Natural killer cell (primary cell): ENCODE results near the gene CLPTM1L. TPM values are rescaled to one million over a fixed set of nuclear protein-coding genes. Genes with fewer than 3 reads are reported as not detected.

Experiments used
- ATAC-seq, 3 donors: fragments of 150-1000 bp in 2 of 3; fragments of 200-7000 bp in 1 of 3; cut with Tn5 transposase; 1 replicate in 1 of 3; 2 replicates in 2 of 3; pipeline ENCODE4 v1.10.0; 2021; ENCODE audit warnings: mild to moderate bottlenecking in 2 of 3, moderate library complexity in 2 of 3
- DNase-seq, 2 donors: peaks; one replicate each; pipeline versions ENCODE4 v3.0.0 to v3.0.0-alpha.2; 2013 to 2021; ENCODE audit warnings: mixed read lengths in 1 of 2
- H3K27ac ChIP-seq: one replicate; pipeline ENCODE4 v1.5.1; 2013; ENCODE audit warnings: mild to moderate bottlenecking, low read length
- H3K27me3 ChIP-seq: one replicate; pipeline ENCODE4 v1.6.1; 2013; ENCODE audit warnings: low read length; ENCODE audit not compliant: control insufficient read depth, insufficient read depth
- H3K36me3 ChIP-seq: one replicate; pipeline ENCODE4 v1.6.1; 2013; ENCODE audit warnings: low read length; ENCODE audit not compliant: control insufficient read depth, insufficient read depth
- H3K4me1 ChIP-seq: one replicate; pipeline ENCODE4 v1.6.1; 2013; ENCODE audit warnings: low read length; ENCODE audit not compliant: control insufficient read depth, insufficient read depth
- H3K4me3 ChIP-seq: one replicate; pipeline ENCODE4 v1.5.1; 2013; ENCODE audit warnings: low read length
- H3K9me3 ChIP-seq: one replicate; pipeline ENCODE4 v1.6.1; 2013; ENCODE audit warnings: low read length; ENCODE audit not compliant: control insufficient read depth, insufficient read depth
- H3K27ac Mint-ChIP-seq, 2 donors: one replicate each; pipeline ENCODE4 v1.8.0; 2022; ENCODE audit warnings: mild to moderate bottlenecking in 2 of 2, mixed read lengths in 2 of 2, moderate library complexity in 1 of 2
- H3K27me3 Mint-ChIP-seq, 2 donors: one replicate each; pipeline ENCODE4 v1.8.0; 2022; ENCODE audit warnings: low read depth in 2 of 2, mixed read lengths in 2 of 2
- H3K36me3 Mint-ChIP-seq: one replicate; pipeline ENCODE4 v1.8.0; 2022; ENCODE audit warnings: mixed read lengths
- H3K4me1 Mint-ChIP-seq, 2 donors: one replicate each; pipeline ENCODE4 v1.8.0; 2022; ENCODE audit warnings: mixed read lengths in 2 of 2
- H3K4me3 Mint-ChIP-seq: one replicate; pipeline ENCODE4 v1.8.0; 2022; ENCODE audit warnings: mild to moderate bottlenecking, moderate library complexity, mixed read lengths
- H3K9me3 Mint-ChIP-seq, 2 donors: one replicate each; pipeline ENCODE4 v1.8.0; 2022; ENCODE audit warnings: mixed read lengths in 2 of 2
- WGBS: methylation state at CpG from one replicate; pipeline ENCODE4 v1.1.7; 2013; ENCODE audit warnings: missing lambda C conversion rate; ENCODE audit not compliant: insufficient coverage; 5-methylcytosine and 5-hydroxymethylcytosine counted together
- intact Hi-C: fragments of 100-400 bp; cut with micrococcal nuclease; formaldehyde crosslinking; loops from one replicate; pipeline ENCODE4 v1.14.2; 2022
- total RNA-seq, 4 donors: library from RNA; stranded (reverse); fragments of 120-200 nt in 1 of 4; gene quantifications; one replicate each; pipeline versions ENCODE4 v1.2.3 to v1.2.4, GENCODE V29; 2013 to 2022
- TF ChIP-seq, protein P1 (sequence below): fragments of 200-600 bp; IDR thresholded peaks from one replicate; pipeline ENCODE4 v1.8.0; 2022; ENCODE audit warnings: antibody characterized with exemption

CLPTM1L gene
- total RNA-seq, 3 donors from 2014 or later (not counting 1 experiment from before 2014, with no cell fraction given): 67.1 to 105 (median 97.5) TPM

DNA sequence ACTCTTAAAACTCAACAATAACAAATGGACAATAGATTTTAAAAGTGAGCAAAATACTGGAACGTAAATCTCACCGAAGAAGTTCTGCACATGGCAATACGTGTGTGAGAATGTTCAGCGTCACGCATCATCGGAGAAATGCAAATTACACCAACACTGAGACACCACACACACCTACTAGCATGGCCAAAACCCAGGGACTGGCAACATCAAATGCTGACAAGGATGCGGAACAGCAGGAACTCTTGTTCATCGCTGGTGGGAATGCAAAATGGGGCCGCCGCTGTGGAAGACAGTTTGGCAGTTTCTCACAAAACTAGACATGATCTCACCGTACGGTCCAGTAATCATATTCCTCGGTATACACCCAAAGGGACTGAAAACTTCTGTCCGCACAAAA lies 21.6 kb upstream of the CLPTM1L start:
- Mint-ChIP-seq H3K36me3 (no peaks in the 10 kb centered on the region), H3K4me1 (no peaks in the 10 kb centered on the region), H3K4me3 (no peak overlapping the region), H3K27me3 (peaks cover 15 to 16% of the 10 kb centered on the region in 2 donors), H3K27ac (no peak overlapping the region), H3K9me3 (no peaks in the 10 kb centered on the region)
- no peak overlapping the region for H3K4me3 ChIP-seq
- 85% methylated on average over 14 of the region's 14 CpGs for WGBS
- peaks cover 5% of the 10 kb centered on the region for H3K27me3 ChIP-seq
- intact Hi-C loops: no loop called here
- DNase-seq (no peak), ATAC-seq (no peak)
- TF ChIP-seq, protein P1, sequence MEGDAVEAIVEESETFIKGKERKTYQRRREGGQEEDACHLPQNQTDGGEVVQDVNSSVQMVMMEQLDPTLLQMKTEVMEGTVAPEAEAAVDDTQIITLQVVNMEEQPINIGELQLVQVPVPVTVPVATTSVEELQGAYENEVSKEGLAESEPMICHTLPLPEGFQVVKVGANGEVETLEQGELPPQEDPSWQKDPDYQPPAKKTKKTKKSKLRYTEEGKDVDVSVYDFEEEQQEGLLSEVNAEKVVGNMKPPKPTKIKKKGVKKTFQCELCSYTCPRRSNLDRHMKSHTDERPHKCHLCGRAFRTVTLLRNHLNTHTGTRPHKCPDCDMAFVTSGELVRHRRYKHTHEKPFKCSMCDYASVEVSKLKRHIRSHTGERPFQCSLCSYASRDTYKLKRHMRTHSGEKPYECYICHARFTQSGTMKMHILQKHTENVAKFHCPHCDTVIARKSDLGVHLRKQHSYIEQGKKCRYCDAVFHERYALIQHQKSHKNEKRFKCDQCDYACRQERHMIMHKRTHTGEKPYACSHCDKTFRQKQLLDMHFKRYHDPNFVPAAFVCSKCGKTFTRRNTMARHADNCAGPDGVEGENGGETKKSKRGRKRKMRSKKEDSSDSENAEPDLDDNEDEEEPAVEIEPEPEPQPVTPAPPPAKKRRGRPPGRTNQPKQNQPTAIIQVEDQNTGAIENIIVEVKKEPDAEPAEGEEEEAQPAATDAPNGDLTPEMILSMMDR: no peak
- peaks cover 4% of the 10 kb centered on the region for H3K4me1 ChIP-seq
- no peaks in the 10 kb centered on the region for H3K9me3 ChIP-seq
- no peaks in the 10 kb centered on the region for H3K36me3 ChIP-seq
- no peak overlapping the region for H3K27ac ChIP-seq

DNA sequence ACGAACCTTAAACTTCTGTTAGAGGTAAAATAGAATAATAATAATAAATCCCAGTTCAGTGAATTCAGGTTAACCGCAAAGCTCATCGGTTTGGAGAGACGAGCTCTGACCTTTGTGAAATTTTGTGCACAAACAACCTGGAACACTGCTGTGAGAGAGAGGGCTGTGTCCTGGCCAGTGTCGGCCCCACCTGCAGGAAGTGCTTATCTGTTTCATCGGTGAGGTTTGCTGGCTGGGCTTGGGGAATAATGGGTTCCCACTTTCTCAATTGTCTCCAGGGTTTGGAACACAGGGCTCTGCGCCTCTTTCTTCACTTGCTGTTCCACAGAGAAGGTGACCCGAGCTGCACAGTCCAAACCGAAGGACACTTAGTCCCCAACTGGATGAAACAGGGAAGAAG lies 19.3 kb upstream of the CLPTM1L start:
- no peak for ATAC-seq
- H3K36me3 Mint-ChIP-seq: no peaks in the 10 kb centered on the region
- peaks cover 15 to 16% of the 10 kb centered on the region in 2 donors for H3K27me3 Mint-ChIP-seq
- DNase-seq: no peak
- H3K27me3 ChIP-seq: peaks cover 5% of the 10 kb centered on the region
- no peaks in the 10 kb centered on the region for H3K4me1 Mint-ChIP-seq
- H3K9me3 ChIP-seq: no peaks in the 10 kb centered on the region
- TF ChIP-seq, protein P1: no peak
- no peaks in the 10 kb centered on the region for H3K4me1 ChIP-seq
- H3K4me3 ChIP-seq: no peak overlapping the region
- no peak overlapping the region for H3K27ac Mint-ChIP-seq
- no peak overlapping the region for H3K4me3 Mint-ChIP-seq
- no peaks in the 10 kb centered on the region for H3K9me3 Mint-ChIP-seq
- H3K27ac ChIP-seq: no peak overlapping the region
- H3K36me3 ChIP-seq: no peaks in the 10 kb centered on the region
- intact Hi-C loops: no loop called here
- 66% methylated on average over 8 of the region's 9 CpGs for WGBS

DNA sequence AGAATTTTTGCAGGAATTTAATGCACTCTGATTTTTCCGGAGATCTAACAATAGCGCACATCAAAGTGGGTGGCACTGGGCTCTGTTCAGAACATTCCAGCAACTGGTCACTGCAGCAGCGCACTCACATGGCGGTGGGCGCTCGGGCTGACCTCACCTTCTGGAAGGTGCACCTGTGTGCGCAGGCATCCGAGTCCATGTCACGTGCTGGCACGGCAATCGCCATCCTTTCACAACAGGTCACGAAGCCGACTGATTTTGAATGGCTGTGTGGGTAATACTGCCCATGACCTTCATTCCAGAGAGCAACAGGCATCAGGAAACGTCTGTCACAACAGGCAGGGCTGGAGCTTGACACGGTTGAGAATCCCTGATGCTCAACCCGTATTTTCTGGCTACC lies 18.7 kb upstream of the CLPTM1L start:
- Mint-ChIP-seq H3K9me3 (no peaks in the 10 kb centered on the region), H3K36me3 (no peaks in the 10 kb centered on the region), H3K4me1 (no peaks in the 10 kb centered on the region), H3K4me3 (no peak overlapping the region), H3K27ac (no peak overlapping the region), H3K27me3 (peaks cover 15 to 16% of the 10 kb centered on the region in 2 donors)
- Histone ChIP-seq H3K27ac (no peak overlapping the region), H3K27me3 (peaks cover 5% of the 10 kb centered on the region), H3K36me3 (no peaks in the 10 kb centered on the region), H3K4me3 (no peak overlapping the region), H3K4me1 (no peaks in the 10 kb centered on the region), H3K9me3 (no peaks in the 10 kb centered on the region)
- DNase-seq (no peak), ATAC-seq (no peak)
- WGBS: 81% methylated on average over 16 of the region's 16 CpGs
- intact Hi-C loops: no loop called here
- TF ChIP-seq, protein P1: no peak

DNA sequence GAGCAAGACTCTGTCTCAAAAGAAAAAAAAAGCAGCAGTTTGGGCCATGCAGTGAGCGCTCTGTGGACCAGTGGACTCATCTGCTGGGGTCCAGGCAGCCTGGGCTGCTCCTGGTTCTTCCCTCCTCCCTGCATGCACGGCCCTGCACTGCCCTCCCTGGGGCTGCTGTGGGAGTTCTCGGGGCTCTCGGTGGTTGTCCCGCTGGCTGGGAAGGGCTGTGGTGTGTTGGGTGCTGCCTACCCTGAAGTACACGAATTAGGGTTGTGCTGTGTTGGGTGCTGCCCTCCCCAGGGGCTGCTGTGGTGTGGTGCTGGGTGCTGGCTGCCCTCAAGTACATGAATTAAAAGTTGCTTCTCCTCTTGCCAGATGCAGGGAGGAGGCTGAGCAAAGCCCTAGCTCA lies 18.3 kb upstream of the CLPTM1L start:
- TF ChIP-seq, protein P1: no peak
- Mint-ChIP-seq H3K36me3 (no peaks in the 10 kb centered on the region), H3K4me1 (no peaks in the 10 kb centered on the region), H3K4me3 (no peak overlapping the region), H3K9me3 (no peaks in the 10 kb centered on the region), H3K27ac (no peak overlapping the region), H3K27me3 (peaks cover 15 to 18% of the 10 kb centered on the region in 2 donors)
- Histone ChIP-seq H3K27me3 (peaks cover 5% of the 10 kb centered on the region), H3K9me3 (no peaks in the 10 kb centered on the region), H3K36me3 (no peaks in the 10 kb centered on the region), H3K27ac (no peak overlapping the region), H3K4me3 (no peak overlapping the region), H3K4me1 (no peaks in the 10 kb centered on the region)
- intact Hi-C loops: no loop called here
- DNase-seq (no peak), ATAC-seq (no peak)
- WGBS: 56% methylated on average over 6 of the region's 6 CpGs
